ENCODE measurements around the gene OXCT1. TPM values are rescaled to one million over a fixed set of nuclear protein-coding genes. Genes with fewer than 3 reads are reported as not detected.
A peak's percentile ranks its signal among the peaks of the same experiment; 100 is the strongest.

The OXCT1 gene
- 1.6 and 2.6 TPM in 2 replicates for polyA plus RNA-seq (2011; rRNA removed)
- 0.71 and 0.77 TPM in 2 replicates for polyA plus RNA-seq (2012; cell fraction: cytosol; rRNA removed)
- 0.46 and 0.56 TPM in 2 replicates for polyA plus RNA-seq (2012; cell fraction: nucleus; rRNA removed)
- polyA plus RNA-seq (2017; fragmentation: RNase III; extraction: RNeasy Plus Mini Kit Qiagen cat#74134 plus additional on column Dnase treatment), result 3.0 to 4.6 TPM (median 3.9 TPM) in 3 replicates
- 0.33 and 0.73 TPM in 2 replicates for polyA minus RNA-seq (2011; rRNA and poly(A)+ RNA removed)

DNA sequence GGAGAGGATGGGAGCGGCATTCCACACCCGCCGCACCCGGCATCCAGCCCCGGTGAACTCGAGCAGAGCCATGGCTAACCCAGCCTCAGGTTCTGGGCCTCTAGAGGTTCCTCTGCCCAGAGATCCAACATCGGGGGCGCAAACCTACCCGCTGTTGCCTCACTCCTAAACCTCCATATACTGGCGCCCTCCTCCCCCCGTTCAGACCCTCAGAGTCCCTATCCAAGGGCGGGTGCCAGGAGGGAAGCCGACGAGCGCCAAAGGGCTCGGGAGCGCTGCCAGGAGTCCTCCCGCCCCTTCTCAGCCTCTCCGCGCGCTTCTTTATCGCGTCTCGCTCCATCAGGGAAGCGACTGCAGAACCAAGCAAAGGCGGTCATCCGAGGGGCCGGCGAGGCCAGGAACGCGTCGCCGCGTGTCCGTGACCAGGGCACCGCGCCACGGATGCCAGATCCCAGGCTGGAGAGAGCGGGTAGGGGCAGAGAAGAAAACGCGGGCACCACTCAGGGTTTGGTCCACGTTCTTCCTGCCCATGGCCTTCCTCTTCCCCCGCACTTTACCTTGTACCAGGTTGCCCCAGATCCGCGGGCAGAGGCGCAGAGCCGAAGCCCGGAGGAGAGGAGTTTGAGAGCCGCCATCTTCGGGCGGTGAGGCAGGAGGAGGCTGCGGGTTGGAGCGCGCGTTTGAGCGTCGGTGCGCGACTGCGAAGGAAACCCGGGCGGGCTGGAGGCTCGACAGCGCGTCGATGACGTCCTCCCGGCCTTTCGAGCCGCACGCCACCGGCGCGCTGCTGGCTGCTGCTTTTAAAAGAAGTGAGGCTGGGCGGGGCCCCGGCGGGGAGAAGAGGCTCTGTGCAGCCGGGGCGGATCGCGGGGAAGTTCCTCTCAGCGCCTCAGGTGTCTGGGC is at the start of gene OXCT1:
TSS of gene OXCT1 (minus strand) at position 702 of the 903 bp plus-strand sequence. CDS start at position 635, 67 bp downstream.
- WGBS (ENCODE audit: missing lambda C conversion rate), result 24% methylated on average over 12 of the region's 82 CpGs
- DNase-seq (ENCODE audit: low read depth in 1 of 2, low spot score in 1 of 2) (peak; percentile 34 to 49), ATAC-seq (peak; percentile 78 to 90), FAIRE-seq (no peak)
- Histone ChIP-seq H3K27ac (peak within 1 kb of the TSS; percentile 59 to 74; a peak in 5 of 6 replicates), H3K4me3 (peak within 1 kb of the TSS; percentile 50), H3K4me1 (peaks cover 5% of the 10 kb centered on the region), H3K9me3 (no peaks in the 10 kb centered on the region), H3K4me2 (peak within 1 kb of the TSS; percentile 75)
- ChIA-PET CTCF (interaction anchor here (1.0 to 1.8 kb wide), 2 partner anchors 14 to 15 kb away, joined by 3 to 6 read pairs; no protein-coding TSS in a partner anchor), POLR2A (no interaction called here)
- TF ChIP-seq MAFK (IDR thresholded peaks at IDR 0.05; ENCODE audit: partially characterized antibody) (no peak), BHLHE40 (IDR thresholded peaks at IDR 0.05; ENCODE audit: low read depth, low read length) (no peak), JUNB (IDR thresholded peaks at IDR 0.05) (no peak), ELK1 (IDR thresholded peaks at IDR 0.05; ENCODE audit: low read depth, low read length) (no peak), RCOR1 (IDR thresholded peaks at IDR 0.05; ENCODE audit: low read depth, low read length) (no peak), TP53 (CRISPR knock-in tag; IDR thresholded peaks at IDR 0.05) (no peak), RNF2 (IDR thresholded peaks at IDR 0.05; ENCODE audit: borderline replicate concordance, low read depth) (no peak), GATA3 (IDR thresholded peaks at IDR 0.05; ENCODE audit: borderline replicate concordance) (no peak)
- TF ChIP-seq, protein P1, sequence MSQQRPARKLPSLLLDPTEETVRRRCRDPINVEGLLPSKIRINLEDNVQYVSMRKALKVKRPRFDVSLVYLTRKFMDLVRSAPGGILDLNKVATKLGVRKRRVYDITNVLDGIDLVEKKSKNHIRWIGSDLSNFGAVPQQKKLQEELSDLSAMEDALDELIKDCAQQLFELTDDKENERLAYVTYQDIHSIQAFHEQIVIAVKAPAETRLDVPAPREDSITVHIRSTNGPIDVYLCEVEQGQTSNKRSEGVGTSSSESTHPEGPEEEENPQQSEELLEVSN (IDR thresholded peaks at IDR 0.05; ENCODE audit: borderline replicate concordance, low read depth), result peak; percentile 78
- TF ChIP-seq, protein P2, sequence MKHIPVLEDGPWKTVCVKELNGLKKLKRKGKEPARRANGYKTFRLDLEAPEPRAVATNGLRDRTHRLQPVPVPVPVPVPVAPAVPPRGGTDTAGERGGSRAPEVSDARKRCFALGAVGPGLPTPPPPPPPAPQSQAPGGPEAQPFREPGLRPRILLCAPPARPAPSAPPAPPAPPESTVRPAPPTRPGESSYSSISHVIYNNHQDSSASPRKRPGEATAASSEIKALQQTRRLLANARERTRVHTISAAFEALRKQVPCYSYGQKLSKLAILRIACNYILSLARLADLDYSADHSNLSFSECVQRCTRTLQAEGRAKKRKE (CRISPR knock-in tag; IDR thresholded peaks at IDR 0.05; ENCODE audit: low read depth), result no peak
- TF ChIP-seq, protein P3, sequence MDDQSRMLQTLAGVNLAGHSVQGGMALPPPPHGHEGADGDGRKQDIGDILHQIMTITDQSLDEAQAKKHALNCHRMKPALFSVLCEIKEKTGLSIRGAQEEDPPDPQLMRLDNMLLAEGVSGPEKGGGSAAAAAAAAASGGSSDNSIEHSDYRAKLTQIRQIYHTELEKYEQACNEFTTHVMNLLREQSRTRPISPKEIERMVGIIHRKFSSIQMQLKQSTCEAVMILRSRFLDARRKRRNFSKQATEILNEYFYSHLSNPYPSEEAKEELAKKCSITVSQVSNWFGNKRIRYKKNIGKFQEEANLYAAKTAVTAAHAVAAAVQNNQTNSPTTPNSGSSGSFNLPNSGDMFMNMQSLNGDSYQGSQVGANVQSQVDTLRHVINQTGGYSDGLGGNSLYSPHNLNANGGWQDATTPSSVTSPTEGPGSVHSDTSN (IDR thresholded peaks at IDR 0.05), result no peak
- TF ChIP-seq, protein P4, sequence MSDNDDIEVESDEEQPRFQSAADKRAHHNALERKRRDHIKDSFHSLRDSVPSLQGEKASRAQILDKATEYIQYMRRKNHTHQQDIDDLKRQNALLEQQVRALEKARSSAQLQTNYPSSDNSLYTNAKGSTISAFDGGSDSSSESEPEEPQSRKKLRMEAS (IDR thresholded peaks at IDR 0.05), result peak; percentile 64

DNA sequence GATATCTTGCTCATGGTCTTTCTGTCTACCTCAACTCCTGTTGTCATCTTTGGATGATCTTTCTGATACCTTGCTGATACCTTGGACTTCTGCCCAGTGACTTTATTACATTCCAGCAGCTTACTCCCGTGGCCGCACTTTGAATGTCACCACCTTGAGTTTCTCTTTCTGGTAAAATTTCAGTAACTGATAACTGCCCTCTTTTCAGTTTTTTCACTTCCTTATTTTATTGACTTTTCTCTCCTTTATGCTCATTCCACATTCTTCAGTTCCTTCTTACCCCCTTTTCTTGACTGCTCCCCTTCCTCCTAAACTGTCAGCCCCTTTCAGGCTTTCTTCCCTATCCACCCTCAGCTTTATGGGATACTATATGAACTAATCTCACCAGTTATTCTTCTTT is 47.9 kb upstream of the OXCT1 start:
- no peak for TF ChIP-seq ESRRA (IDR thresholded peaks at IDR 0.05; ENCODE audit: borderline replicate concordance, low read length)
- no peak for TF ChIP-seq FOSL2 (IDR thresholded peaks at IDR 0.05)
- no peak for TF ChIP-seq FOSL2 (CRISPR knock-in tag; IDR thresholded peaks at IDR 0.05)
- TF ChIP-seq RAD21 (conservative IDR thresholded peaks at IDR 0.05 in 1 of 2, IDR thresholded peaks at IDR 0.05 in 1 of 2), result no peak
- TF ChIP-seq JUNB (IDR thresholded peaks at IDR 0.05), result no peak
- TF ChIP-seq HOXB13 (CRISPR knock-in tag; IDR thresholded peaks at IDR 0.05; ENCODE audit: low read depth), result no peak
- no peak for TF ChIP-seq EP300 (IDR thresholded peaks at IDR 0.05)
- no peak for TF ChIP-seq PHF8 (IDR thresholded peaks at IDR 0.05; ENCODE audit: borderline replicate concordance, low read depth)
- no peak for TF ChIP-seq CHD4 (IDR thresholded peaks at IDR 0.05; ENCODE audit: borderline replicate concordance)
- TF ChIP-seq FOXS1 (CRISPR knock-in tag; IDR thresholded peaks at IDR 0.05), result no peak
- no peak for TF ChIP-seq SMC3 (IDR thresholded peaks at IDR 0.05)
- no peak for TF ChIP-seq ELK1 (IDR thresholded peaks at IDR 0.05; ENCODE audit: low read depth, low read length)
- TF ChIP-seq FOSB (CRISPR knock-in tag; IDR thresholded peaks at IDR 0.05), result no peak
- TF ChIP-seq ZC3H11A (IDR thresholded peaks at IDR 0.05), result no peak
- TF ChIP-seq BCL3 (IDR thresholded peaks at IDR 0.05), result no peak
- no peak for TF ChIP-seq KDM1A (IDR thresholded peaks at IDR 0.05; ENCODE audit: low read depth)
- TF ChIP-seq, protein P2 (CRISPR knock-in tag; IDR thresholded peaks at IDR 0.05; ENCODE audit: low read depth), result no peak
- TF ChIP-seq MAZ (IDR thresholded peaks at IDR 0.05; ENCODE audit: borderline replicate concordance, low read depth, low read length), result no peak
- TF ChIP-seq, protein P4 (IDR thresholded peaks at IDR 0.05), result no peak
- CTCF ChIA-PET, result no interaction called here
- Histone ChIP-seq H3K4me2 (no peak overlapping the region), H3K27ac (no peak overlapping the region), H3K4me3 (no peak overlapping the region), H3K9me3 (no peaks in the 10 kb centered on the region), H3K4me1 (no peaks in the 10 kb centered on the region)
- no peak for DNase-seq (ENCODE audit: low read depth in 1 of 2, low spot score in 1 of 2)
- FAIRE-seq, result no peak
- 94% methylated on average over 2 of the region's 2 CpGs for whole genome bisulfite sequencing (ENCODE audit: missing lambda C conversion rate)
- no peak for ATAC-seq
- POLR2A ChIA-PET, result no interaction called here
